ENCODE results near the gene METAP2. TPM values are rescaled to one million over a fixed set of nuclear protein-coding genes. Genes with fewer than 3 reads are reported as not detected.

The METAP2 gene
- total and polyA plus RNA-seq, 2 of the 8 experiments (the other 6 are each of a cell fraction or from before 2014, with no cell fraction given) = 41.3 to 114 TPM

DNA sequence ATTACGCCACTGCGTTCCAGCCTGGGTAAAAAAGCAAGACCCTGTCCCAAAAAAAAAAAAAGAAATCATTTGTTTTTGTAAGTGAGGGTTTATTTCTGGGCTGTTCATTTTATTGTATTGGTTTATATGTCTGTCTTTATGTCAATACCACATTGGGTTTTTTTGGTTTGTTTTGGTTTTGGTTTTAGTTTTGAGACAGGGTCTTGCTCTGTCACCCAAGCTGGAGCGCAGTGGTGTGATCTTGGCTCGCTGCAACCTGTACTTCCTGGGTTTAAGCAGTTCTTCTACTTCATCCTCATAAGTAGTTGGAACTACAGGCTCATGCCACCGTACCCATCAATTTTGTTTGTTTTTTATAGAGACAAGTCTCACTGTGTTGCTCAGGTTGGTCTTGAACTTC, 25.0 kb downstream of the METAP2 start:
- no peak overlapping the region for H3K18ac ChIP-seq (ENCODE audit: extremely low read depth, low read length)
- no peaks in the 10 kb centered on the region for H3K4me1 ChIP-seq (replicated peaks in 1 of 4; ENCODE audit: control insufficient read depth in 3 of 4, insufficient read depth in 4 of 4, low read length in 3 of 4)
- CTCF ChIA-PET (ENCODE audit: partially characterized antibody) = interaction anchor here (0.5 to 0.6 kb wide), 2 partner anchors 31 to 748 kb away, joined by 4 read pairs; no protein-coding TSS in a partner anchor
- FAIRE-seq (no peak), DNase-seq (ENCODE audit: low read depth in 1 of 2, low spot score in 2 of 2) (no peak)
- H4K20me1 ChIP-seq (replicated peaks in 1 of 2; ENCODE audit: control insufficient read depth in 1 of 2, insufficient read depth in 2 of 2, low read length in 2 of 2) = peaks cover 2 to 3% of the 10 kb centered on the region in 2 experiments
- H2AK5ac ChIP-seq (ENCODE audit: low read depth, low read length) = no peak overlapping the region
- peaks cover 0 to 28% of the 10 kb centered on the region in 2 experiments; a peak in 2 of 4 replicates for H3K79me2 ChIP-seq (ENCODE audit: control insufficient read depth in 1 of 2, insufficient read depth in 2 of 2, low read length in 2 of 2)
- H2BK12ac ChIP-seq (ENCODE audit: low read depth, low read length) = no peak overlapping the region
- H3K56ac ChIP-seq (replicated peaks; ENCODE audit: insufficient read length, low read depth, low read length) = no peak overlapping the region
- no peak overlapping the region for H2BK120ac ChIP-seq (replicated peaks; ENCODE audit: low read depth, low read length)
- H3K36me3 ChIP-seq (ENCODE audit: control insufficient read depth in 2 of 4, insufficient read depth in 4 of 4, low read length in 3 of 4) = peaks cover 9 to 68% (median 35%) of the 10 kb centered on the region in 4 experiments
- no peaks in the 10 kb centered on the region for H3K9me3 ChIP-seq (ENCODE audit: insufficient read depth in 2 of 2, low read depth in 1 of 2, low read length in 1 of 2)
- no peak overlapping the region for H3K27ac ChIP-seq (ENCODE audit: low read depth, low read length)
- no peak overlapping the region for H2AFZ ChIP-seq (ENCODE audit: low read length)
- H4K91ac ChIP-seq (replicated peaks; ENCODE audit: insufficient read length, low read length) = no peak overlapping the region
- no peak overlapping the region for H4K5ac ChIP-seq (ENCODE audit: insufficient read length, low read depth, low read length)
- no peak overlapping the region for H2BK15ac ChIP-seq (ENCODE audit: low read length)
- H3K4ac ChIP-seq (replicated peaks; ENCODE audit: insufficient read length, low read depth, low read length) = no peak overlapping the region
- H3K9ac ChIP-seq (replicated peaks in 1 of 4; ENCODE audit: extremely low read depth in 1 of 4, low read depth in 3 of 4, low read length in 3 of 4) = no peak overlapping the region
- no peak overlapping the region for H3K4me3 ChIP-seq (ENCODE audit: extremely low read depth in 1 of 4, insufficient read depth in 2 of 4, low read depth in 3 of 4, low read length in 4 of 4)
- no peaks in the 10 kb centered on the region for H3K23me2 ChIP-seq (ENCODE audit: low read depth, low read length)
- WGBS, 2 experiments (ENCODE audit: extremely low coverage in 1 of 2, insufficient coverage in 1 of 2, insufficient read length in 1 of 2, insufficient replicate concordance in 2 of 2, low coverage in 1 of 2, low lambda C conversion rate in 2 of 2, missing lambda C conversion rate in 1 of 2) = 94% methylated on average over 5 of the region's 5 CpGs; no CpG with 5 or more reads in 1 of the 2 experiments
- no peak overlapping the region for H3K23ac ChIP-seq (ENCODE audit: insufficient read length)
- H3K79me1 ChIP-seq (ENCODE audit: low read depth, low read length) = peaks cover 3% of the 10 kb centered on the region; the same call in 1 of the 2 replicates
- H3K4me2 ChIP-seq (ENCODE audit: insufficient read depth in 1 of 2, low read depth in 2 of 2, low read length in 2 of 2) = no peak overlapping the region
- no peak overlapping the region for H2BK5ac ChIP-seq (ENCODE audit: low read depth, low read length)
- POLR2A ChIA-PET (ENCODE audit: partially characterized antibody) = interaction anchor here (1.5 kb wide), 1 partner anchor 14 kb away, joined by 3 read pairs; no protein-coding TSS in a partner anchor
- no peaks in the 10 kb centered on the region for H3K27me3 ChIP-seq (replicated peaks in 1 of 4; ENCODE audit: control insufficient read depth in 3 of 4, extremely low read depth in 1 of 4, insufficient read depth in 3 of 4, low read length in 3 of 4)
- H3K14ac ChIP-seq (ENCODE audit: insufficient read length) = no peak overlapping the region
- no peak overlapping the region for H4K8ac ChIP-seq (ENCODE audit: extremely low read depth, insufficient read depth, low read length)
- no peak overlapping the region for H2BK20ac ChIP-seq (ENCODE audit: low read length)
- TF ChIP-seq HDAC2 (IDR thresholded peaks at IDR 0.05; ENCODE audit: borderline replicate concordance in 1 of 2, low read depth in 2 of 2, low read length in 2 of 2) = no peak
- no peak for TF ChIP-seq RFX5 (IDR thresholded peaks at IDR 0.05; ENCODE audit: borderline replicate concordance, low read depth, low read length)
- no peak for TF ChIP-seq PHF8 (conservative IDR thresholded peaks at IDR 0.05; ENCODE audit: low read depth, low read length)
- TF ChIP-seq KDM5A (IDR thresholded peaks at IDR 0.05; ENCODE audit: low read length) = no peak
- TF ChIP-seq, protein P1, sequence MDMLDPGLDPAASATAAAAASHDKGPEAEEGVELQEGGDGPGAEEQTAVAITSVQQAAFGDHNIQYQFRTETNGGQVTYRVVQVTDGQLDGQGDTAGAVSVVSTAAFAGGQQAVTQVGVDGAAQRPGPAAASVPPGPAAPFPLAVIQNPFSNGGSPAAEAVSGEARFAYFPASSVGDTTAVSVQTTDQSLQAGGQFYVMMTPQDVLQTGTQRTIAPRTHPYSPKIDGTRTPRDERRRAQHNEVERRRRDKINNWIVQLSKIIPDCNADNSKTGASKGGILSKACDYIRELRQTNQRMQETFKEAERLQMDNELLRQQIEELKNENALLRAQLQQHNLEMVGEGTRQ (IDR thresholded peaks at IDR 0.05; ENCODE audit: low read length) = no peak
- TF ChIP-seq EP300 (IDR thresholded peaks at IDR 0.05; ENCODE audit: borderline replicate concordance in 1 of 2, low read depth in 2 of 2, low read length in 2 of 2) = no peak
- TF ChIP-seq, protein P2, sequence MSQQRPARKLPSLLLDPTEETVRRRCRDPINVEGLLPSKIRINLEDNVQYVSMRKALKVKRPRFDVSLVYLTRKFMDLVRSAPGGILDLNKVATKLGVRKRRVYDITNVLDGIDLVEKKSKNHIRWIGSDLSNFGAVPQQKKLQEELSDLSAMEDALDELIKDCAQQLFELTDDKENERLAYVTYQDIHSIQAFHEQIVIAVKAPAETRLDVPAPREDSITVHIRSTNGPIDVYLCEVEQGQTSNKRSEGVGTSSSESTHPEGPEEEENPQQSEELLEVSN (IDR thresholded peaks at IDR 0.05) = no peak
- no peak for TF ChIP-seq CHD2 (IDR thresholded peaks at IDR 0.05; ENCODE audit: low read length)
- TF ChIP-seq, protein P3, sequence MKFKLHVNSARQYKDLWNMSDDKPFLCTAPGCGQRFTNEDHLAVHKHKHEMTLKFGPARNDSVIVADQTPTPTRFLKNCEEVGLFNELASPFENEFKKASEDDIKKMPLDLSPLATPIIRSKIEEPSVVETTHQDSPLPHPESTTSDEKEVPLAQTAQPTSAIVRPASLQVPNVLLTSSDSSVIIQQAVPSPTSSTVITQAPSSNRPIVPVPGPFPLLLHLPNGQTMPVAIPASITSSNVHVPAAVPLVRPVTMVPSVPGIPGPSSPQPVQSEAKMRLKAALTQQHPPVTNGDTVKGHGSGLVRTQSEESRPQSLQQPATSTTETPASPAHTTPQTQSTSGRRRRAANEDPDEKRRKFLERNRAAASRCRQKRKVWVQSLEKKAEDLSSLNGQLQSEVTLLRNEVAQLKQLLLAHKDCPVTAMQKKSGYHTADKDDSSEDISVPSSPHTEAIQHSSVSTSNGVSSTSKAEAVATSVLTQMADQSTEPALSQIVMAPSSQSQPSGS (IDR thresholded peaks at IDR 0.05; ENCODE audit: low read length) = no peak

All from H1 (cell line).